8988T (cell line): ENCODE results near the gene ABHD17C.
"Not testable (repeated sequence)": the region's sequence is repeated elsewhere in the genome, so short reads cannot be mapped to it uniquely, and the experiment has no call there.

ENCODE experiments used
- DNase-seq: peaks from one replicate; pipeline ENCODE4 v3.0.0; 2011

The ABHD17C gene

DNA sequence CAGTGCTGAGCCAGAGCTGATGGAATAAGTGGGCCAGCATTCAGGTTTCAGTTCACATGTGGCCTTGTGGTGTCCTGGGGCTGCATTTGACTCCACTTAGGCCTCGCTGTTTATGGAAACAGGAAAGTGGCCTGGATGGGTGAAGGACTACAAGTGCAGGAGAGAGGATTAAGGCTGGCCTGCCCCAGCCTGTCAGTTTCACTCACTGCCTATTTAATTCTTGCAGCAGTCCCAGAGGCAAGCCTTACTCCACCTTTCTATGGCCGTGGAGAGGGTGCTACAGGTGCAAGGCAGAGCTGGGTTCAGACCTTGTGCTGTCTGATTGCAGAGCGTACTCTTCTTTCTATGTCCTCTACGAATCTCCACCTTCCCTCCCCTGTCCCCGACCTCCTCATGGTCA, 37.7 kb downstream of the ABHD17C start:
- no peak for DNase-seq

GRCh38 chr15:80733460-80733859, 38.4 kb downstream of the ABHD17C start:
- no peak for DNase-seq

GRCh38 chr15:80735344-80735743, 40.2 kb downstream of the ABHD17C start:
- DNase-seq: no peak

DNA sequence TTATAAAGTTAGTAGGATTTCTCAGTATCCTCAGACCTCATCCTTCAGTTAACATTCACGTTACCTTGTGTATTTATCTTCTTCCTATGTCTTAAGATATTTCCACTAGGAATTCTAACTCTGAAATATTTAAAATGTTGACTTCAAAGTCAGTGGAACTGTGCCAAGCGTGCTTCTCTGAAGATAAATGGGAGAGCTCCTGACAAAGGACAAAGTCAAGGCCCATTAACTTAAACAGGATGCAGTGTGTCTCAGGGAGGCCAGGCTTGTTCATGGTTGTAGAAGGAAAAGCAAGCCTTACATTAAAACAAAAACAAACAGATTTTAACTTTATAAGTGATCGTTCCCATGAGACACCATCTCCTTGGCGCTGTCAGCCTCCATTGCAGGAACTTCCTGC, 41.5 kb downstream of the ABHD17C start:
- no peak for DNase-seq

DNA sequence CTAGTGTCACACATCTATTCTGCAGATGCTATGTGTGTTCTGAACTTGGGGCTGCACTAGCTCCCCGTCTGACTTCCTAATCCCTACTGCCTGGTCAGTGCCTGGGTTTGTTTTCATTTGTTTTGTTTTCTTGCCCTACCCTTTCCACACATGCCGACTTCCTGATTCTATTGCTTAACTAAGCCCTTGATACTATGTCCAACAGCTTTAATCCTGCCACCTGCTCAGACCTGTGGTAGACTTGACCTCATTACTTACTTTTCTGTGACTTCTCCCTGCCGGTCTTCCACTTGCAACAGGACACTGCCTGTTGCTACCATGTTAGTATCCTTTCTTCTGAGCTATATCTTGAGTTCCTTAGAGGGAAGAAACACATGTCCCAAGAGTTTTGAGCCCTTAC, 44.8 kb downstream of the ABHD17C start:
- DNase-seq: no peak

- DNase-seq: no peak
Observed at GRCh38 chr15:80742081-80742480, 47.0 kb downstream of the ABHD17C start.

DNA sequence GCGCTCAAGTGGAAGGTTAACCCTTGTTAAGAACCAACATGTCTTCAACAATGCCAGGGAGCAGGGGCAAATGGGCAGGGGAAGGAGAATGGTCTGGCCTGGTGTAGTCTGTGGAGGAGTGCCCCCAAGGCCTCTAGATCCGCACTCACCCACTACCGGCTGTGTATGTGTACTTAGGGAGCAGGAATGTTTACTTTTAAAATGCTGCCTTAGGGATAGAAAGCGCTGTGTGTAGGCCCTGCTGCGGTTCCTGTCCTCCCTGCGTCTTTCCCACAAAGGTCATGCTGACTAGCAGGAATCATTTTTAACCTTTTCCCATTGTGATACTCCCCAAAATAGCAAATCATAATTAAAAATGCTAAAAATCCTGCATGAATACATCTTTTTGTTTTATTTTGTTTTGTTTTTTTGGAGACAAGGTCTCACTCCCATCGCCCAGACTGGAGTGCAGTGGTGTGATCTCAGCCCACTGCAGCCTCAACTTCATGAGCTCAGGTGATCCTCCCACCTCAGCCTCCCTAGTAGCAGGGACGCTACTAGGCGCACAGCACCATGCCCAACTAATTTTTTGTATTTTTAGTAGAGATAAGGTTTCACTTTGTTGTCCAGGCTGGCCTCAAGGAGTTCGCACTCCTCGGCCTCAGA, 48.2 kb downstream of the ABHD17C start:
- no peak for DNase-seq

- no peak for DNase-seq
Observed at GRCh38 chr15:80744415-80744814, 49.3 kb downstream of the ABHD17C start.

- no peak for DNase-seq
Observed at GRCh38 chr15:80744826-80745225, 49.7 kb downstream of the ABHD17C start.

- no peak for DNase-seq
Observed at GRCh38 chr15:80745888-80746287, 50.8 kb downstream of the ABHD17C start.

- no peak for DNase-seq
Observed at GRCh38 chr15:80747317-80748053, 52.4 kb downstream of the ABHD17C start.

GRCh38 chr15:80749589-80749988, 54.5 kb downstream of the ABHD17C start:
- DNase-seq: no peak

DNA sequence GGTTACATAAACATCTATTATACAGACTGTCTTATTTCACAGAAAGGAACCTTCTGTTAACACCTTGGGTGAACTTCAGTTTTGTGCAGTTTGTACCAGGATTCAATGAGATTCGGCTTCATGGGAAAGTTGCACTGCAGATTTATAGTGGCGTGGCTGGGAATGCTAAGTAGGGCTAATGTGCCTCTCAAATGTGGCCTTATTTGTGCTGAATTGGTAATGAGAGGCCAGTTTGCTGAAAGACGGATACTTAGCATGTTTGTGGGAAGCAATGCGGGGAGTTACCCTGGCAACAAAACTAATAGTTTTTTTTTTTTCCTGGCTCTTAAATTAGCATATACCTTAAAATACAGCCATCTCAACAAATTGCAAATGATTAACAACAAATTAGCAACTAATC, 55.5 kb downstream of the ABHD17C start:
- DNase-seq: no peak

- no peak for DNase-seq
Observed at GRCh38 chr15:80752204-80752603, 57.1 kb downstream of the ABHD17C start.

DNA sequence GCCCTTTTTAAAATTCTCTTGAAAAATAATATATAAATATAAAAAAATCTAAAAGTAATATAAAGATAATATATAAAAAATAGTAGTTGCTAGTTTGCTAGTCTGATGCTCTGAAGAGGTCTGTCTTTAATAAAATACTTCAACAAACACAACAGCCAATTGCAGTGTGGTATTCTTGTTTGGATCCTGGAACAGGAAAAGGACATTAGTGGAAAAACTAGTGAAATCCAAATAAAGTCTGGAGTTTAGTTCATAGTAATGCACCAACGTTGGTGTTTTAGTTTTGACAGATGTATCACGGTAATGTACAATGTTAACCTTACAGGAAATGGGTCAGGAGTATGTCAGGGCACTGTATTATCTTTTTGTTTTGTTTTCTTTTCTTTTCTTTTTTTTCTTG, 58.1 kb downstream of the ABHD17C start:
- no peak for DNase-seq

DNA sequence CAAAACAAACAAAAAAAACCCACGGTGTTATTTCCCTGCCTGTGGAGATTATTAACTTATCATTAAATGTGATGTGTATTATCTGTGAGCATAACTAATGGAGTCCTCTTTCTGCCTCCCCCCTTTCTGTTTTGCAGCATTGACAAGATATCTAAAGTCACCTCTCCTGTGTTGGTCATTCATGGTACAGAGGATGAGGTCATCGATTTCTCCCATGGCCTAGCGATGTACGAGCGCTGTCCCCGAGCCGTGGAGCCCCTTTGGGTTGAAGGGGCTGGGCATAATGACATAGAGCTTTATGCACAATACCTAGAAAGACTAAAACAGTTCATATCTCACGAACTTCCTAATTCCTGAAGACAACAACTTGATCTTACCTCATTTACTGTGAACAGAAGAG, 58.9 kb downstream of the ABHD17C start:
- DNase-seq: no peak

DNA sequence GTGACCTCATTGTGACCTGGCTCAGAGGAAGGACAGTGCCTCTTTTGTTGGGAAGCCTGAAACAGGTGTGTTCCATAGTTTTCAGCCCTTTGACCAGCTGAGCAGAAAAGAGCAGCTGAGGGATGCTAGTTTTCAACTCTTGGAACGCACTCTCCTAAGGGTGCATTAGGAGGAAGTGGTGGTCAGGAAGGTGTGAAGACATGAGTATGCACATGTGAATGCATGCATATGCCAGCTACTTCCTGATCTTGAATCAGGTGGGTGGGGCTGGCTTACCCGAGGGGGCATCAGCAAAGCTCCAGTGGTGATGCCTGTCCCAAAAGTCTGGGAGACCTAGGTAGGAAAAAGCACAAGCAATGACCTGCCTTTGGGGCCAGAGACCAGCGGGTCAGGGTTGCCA, 60.8 kb downstream of the ABHD17C start:
- no peak for DNase-seq

DNA sequence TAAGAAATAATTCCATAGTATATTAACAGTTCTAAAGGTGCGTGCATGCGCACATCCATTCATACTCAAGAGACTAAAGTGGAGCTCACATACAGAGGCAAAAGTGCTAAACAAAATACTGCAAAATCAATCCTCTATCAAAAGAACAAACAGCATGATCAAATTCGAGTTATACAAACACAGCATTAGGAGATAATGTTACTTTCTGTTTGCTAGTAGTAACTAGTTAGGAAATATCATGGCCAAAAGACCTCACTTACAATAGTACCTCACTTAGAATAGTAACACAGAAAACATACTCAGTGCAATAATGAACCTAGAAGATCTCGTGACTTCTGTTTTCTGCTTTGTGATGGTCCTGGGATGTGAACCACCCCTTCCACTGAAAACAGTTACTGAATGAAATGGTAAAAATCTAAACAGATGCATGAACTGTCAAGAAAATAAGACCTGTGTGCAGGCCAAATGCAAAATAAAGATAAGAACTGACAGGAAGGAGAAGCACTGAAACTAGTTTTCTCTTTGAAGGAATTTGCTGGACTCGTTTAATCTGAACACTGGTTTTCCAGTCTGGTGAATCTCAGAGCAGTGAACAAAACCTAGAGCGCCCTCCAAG, 63.1 kb downstream of the ABHD17C start:
- no peak for DNase-seq

- no peak for DNase-seq
Observed at GRCh38 chr15:80760960-80761359, 65.8 kb downstream of the ABHD17C start.

DNA sequence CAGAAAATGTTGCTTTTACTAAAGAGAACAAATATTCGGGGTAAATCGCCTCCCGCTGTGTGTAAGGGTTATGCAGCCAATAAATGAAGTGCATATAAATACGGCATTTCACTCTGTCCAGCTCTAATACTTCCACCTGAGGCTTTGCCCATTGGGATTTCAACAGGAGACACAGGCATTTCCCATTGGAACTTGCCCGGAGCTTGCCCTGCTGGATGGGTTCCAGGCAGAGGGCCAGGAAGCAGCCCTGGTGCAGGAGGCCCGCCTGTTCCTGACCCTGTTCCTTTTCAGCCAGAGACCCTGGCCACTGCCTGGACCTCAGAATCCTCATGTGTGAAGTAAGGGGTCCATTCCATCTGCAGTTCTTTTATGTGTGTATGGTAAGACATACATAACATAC, 66.6 kb downstream of the ABHD17C start:
- DNase-seq: no peak

DNA sequence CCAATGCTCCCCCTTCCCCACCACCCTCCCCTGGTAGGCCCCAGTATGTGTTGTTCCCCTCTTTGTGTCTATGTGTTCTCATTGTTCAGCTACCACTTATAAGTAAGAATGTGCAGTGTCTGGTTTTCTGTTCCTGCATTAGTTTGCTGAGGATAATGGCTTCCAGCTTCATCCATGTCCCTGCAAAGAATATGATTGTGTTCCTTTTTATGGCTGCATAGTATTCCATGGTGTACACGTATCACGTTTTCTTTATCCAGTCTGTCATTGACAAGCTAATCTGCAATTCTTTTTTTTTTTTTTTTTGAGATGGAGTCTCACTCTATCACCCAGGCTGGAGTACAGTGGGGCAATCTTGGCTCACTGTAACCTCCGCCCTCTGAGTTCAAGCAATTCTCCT, 68.1 kb downstream of the ABHD17C start:
- not testable (repeated sequence) for DNase-seq

DNA sequence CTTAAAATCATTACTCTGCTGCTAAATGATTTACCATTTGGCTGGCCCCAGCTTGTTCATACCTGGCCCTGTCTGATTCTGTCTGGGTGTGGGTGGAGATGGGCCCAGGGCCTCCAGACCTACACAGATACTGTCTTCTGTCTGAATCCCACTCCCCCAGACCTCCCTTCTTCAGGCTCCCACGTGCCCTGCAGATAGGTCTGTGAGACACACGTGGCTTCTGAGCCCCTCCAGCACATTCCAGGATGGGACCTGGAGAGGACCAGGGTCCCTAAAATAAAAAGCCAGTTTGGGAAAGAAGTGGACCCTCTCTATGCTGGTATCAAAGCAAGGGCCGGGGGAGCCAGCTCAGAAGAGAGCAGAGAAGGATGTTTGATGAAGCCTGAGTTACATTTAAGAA, 69.4 kb downstream of the ABHD17C start:
- DNase-seq: no peak

DNA sequence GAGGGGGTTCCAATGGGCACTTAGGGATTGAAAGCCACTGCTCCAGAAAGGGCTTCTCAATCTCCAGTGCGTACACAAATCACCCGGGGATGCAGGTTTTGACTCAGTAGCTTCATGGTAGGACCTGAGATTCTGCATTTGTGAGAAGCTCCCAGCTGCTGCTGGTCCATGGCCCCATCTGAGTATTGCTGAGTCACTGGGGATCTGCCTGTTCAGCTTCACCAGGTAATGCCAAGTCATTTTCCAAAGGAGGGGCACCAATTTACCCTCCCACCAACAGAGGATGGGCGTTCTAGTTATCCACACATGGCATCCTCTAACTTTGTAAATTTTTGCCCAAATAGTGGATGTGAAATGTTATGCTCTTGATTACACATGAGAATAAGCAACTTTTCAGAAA, 71.2 kb downstream of the ABHD17C start:
- no peak for DNase-seq

DNA sequence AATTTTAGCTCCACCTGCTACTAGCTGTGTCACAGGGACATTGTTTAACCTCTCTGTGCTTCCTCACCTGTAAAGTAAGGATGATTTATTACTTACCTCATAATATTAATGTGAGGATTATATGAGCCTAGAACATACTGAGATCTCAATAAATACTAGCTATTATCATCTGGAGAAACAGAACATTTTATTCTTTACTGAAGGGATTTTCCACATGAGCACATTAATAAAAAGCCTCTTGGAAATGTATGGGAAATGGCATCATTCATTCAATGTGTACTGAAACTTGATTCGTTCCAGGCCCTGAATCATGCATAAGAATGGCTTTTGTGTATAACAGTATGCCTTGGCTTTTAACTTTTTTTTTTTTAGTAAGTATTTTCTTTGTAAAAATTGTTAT, 73.0 kb downstream of the ABHD17C start:
- DNase-seq: no peak
